Dedifferentiated amniotic fluid mesenchymal stem cell (primary cell): ENCODE measurements around the gene COL7A1.
"Not testable (repeated sequence)": the region's sequence is repeated elsewhere in the genome, so short reads cannot be mapped to it uniquely, and the experiment has no call there.

ENCODE experiments used
- DNase-seq: peaks from one replicate; pipeline ENCODE4 v3.0.0-alpha.2; 2016; ENCODE audit errors: extremely low spot score

Gene COL7A1

GRCh38 chr3:48563382-48563918 is 31.7 kb downstream of the COL7A1 start, which contains the start of gene UCN2:
TSS of gene UCN2 (minus strand) at chr3:48563781. CDS start at chr3:48563124, 657 bp downstream.
- DNase-seq, result no peak

- no peak for DNase-seq
Observed at GRCh38 chr3:48562367-48563095, 32.6 kb downstream of the COL7A1 start.

DNA sequence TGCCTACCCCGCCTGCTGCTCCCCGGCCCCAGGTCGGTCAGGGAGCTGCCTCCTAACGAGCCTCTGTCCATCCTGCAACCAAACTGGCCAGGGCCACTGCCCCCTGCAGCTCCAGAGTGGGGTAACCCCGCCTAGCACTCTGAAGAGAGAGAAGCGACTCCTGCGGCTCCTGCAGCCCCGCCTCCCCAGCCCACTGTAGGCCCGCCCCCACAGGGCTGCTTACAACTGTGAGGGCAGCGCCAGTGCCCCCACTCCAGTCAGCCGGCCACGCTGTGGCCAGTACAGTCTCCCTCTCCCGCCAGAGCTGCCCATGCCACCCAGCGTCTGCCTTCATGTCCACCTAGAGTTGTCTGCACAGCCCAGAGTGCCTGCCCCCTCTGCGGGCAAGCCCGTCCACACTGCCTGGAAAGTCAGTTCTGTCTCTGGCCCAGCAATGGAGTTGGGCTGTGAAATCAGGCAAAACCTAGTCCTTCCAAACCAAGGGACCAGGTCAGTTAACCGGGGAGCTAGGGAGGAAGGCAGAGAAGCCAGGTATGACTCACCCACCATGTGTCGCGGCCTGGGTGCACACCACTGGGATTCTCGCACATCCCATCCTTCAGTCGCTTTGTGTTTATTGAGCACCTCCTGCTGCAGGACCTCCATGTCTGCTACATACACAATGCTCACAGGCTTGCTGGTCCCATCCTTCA is 33.9 kb downstream of the COL7A1 start:
- DNase-seq, result no peak

GRCh38 chr3:48560648-48561018 is 34.5 kb downstream of the COL7A1 start:
- DNase-seq, result no peak

DNA sequence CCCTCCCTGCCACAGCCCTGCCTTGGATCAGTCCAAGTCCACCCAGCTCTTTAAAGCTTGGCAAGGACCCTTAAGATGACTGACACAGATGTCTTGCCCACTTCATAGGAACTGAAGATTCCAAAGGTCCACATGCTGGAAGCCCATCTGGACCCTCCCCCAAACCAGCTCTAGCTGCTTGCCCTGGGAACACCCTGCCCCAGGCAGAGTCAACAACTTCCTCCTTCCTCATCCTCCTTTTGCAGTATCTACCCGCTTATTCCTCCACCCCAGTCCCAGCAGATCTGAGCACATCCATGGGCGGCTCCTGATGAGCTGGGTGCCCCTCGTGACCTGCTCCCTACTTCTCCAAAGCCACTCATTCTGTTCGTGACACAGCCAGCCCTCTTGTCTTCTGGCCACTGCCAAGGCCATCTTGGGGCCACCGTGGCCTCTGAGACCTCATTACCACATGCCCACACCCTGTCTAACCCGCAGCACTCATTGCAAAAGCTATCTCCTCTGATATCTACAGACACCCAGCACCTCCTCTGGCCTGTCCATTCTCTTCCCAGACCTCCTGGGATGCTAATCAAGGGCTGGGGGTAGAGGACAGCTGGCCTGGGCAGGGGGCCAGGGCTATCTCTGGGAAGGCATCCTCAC is 36.5 kb downstream of the COL7A1 start:
- no peak for DNase-seq

- DNase-seq, result peak; percentile 99
Observed at GRCh38 chr3:48556796-48557626, 38.1 kb downstream of the COL7A1 start, which contains the start of gene PFKFB4. TSS of gene PFKFB4 (minus strand) at chr3:48556803. CDS start at chr3:48556777, 26 bp downstream.

GRCh38 chr3:48555949-48556795 is 39.0 kb downstream of the COL7A1 start:
- no peak for DNase-seq

GRCh38 chr3:48555231-48555948 is 39.7 kb downstream of the COL7A1 start:
- no peak for DNase-seq

DNA sequence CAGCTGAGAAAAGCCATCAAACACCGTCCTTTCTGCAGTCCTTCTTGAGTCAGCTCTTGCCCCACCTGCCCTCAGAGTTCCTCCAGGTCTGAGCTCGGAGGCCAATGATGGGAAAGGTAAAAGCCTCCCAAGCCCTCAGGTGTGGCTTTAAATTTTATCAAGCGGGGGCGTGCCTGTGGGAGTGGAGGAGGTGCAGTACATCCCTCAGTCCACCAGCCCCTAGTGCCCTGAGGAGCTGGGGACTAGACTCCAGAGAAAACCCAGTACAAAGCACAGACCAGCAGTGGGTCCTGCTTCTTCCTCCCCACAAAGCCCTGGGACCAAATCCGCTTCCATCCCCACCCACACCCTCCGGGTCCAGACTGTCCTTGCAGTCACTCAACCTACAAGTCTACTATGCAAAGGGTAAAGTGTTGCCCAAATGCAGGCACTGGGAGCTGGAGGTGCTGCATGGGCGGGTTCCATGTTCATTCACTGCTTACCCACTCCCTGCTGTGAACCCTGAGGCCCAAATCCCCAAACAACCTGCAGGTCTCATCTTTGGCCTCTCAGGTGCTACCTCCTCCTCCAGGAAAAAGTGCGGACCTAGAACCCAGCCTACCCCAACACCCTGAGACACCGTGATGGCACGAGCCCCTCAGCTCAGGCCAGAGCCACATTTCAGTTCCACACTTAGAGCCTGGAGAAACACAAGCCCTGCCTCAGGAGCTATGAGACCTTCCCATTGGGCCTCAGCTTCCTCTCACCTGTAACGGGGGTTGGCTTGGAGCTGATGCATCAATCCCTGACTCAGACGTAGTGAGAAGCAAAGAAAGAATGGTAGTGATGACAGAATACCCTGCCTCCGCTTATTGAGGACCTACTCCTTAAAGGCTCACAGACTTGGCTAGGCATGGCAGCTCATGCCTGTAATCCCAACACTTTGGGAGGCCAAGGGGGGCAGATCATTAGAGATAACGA is 41.0 kb downstream of the COL7A1 start:
- no peak for DNase-seq

DNA sequence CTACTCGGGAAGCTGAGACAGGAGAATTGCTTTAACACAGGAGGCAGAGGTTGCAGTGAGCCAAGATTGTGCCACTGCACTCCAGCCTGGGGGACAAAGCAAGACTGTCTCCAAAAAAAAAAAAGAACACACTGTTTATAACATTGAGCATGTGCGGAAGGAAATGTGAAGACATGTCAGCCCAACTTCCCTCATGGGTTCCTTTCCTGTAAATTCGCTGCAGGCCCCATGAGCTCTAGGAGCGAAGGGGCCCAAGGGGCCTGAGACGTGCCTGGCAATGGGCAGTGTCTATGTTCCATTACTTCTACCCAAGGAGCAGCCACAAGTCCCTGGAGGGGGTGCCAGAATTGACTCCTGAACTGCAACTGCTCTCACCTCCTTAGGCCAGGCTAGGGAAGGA is 41.8 kb downstream of the COL7A1 start:
- no peak for DNase-seq

DNA sequence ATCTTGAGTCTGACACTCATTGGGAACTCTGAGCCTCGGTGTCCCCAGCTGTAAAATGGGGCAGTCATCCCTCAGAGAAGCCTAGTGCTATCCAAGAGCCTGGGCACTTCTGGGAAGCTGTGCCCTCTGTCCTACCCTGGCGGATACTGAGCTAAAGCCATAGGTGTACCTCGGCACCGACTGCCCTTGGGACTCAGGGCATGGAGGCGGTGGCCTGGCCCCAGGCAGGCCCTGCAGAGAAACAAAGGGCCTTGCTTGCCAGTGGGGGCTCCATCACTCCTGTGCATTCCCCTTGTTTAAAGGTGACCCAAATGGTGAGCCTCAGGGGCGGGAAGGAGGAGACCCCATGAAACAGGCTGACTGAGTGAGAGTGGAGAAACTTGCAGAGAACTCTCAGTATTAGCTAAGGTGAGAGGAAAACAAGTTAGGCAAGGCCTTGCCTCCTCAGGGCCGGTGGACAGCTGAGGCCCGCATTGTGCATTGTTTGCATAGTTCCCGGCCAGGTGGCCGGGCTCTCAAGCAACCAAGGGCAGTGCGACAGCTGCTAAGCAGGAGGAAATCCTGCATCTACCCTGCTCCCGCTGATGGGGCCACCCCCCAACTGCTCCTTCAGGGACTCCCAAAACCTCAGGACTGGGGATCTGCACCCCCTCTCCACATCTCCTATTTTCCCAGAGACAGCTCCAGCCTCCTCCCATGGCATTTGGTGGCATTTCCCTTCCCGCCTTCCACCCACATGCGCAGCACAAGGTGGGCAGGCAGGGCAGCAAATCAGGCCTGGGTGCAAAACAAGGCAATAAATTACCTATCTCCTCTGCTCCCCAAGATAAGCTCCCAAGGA is 42.8 kb downstream of the COL7A1 start:
- no peak for DNase-seq

DNA sequence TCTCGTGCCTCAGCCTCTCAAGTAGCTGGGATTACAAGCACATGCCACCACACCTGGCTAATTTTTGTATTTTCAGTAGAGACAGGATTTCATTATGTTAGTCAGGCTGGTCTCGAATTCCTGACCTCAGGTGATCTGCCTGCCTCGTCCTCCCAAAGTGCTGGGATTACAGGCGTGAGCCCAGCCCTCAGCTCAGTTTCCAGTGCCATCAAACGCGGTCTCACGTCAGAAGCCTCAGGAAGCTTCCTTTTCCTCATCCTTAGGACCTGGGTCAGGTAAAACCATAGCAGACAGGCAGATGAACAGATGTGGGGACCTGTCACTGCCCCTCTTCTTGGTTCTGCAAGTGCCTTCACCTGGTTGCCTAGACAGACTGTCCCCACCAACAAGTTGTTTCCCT is 43.5 kb downstream of the COL7A1 start:
- not testable (repeated sequence) for DNase-seq

GRCh38 chr3:48548729-48549705 is 46.1 kb downstream of the COL7A1 start:
- peak; percentile 76 for DNase-seq

DNA sequence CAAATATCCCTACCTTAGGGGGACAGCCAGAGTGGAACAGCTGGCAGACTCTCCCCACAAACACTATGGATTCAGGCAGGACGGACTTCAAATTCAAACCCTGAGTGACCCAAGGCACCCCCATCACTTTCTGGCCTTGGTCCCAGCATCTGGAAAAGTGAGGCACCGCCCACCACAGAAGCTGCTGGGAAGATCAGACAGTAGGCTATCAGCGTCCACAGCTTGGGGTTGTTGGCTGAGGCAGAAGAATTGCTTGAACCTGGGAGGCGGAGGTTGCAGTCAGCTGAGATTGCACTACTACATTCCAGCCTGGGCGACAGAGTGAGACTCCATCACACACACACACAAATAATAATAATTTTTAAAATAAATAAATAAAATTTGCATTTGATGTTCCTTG is 47.0 kb downstream of the COL7A1 start:
- DNase-seq, result no peak

DNA sequence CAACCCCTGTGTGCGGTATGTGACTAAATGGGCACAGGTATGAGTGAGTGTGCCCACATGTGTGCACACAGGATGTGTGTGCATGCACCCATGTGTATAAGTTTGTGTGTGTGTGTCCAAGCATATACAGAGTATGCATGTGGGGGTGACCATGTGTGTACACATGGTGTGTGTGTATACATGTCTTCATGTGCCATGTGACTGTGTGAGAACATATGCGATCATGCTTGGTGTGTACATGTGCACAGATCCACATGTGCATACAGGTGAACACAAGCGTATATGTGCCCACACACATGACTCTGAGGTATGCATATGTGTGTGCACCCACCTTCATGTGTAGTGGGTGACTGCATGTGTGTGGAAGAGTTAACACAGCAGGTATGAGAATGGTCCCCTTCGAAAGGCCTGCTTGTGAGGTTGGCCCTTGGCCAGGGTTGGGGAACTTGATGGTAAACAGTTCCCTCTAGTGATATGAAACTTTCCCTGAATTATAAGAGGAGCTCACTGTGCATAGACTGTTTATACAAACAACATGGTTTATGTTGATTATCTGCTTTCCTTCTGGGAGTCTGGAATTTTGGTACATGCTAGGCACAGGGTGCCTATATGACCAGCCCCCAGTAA is 48.8 kb downstream of the COL7A1 start:
- DNase-seq, result no peak

- DNase-seq, result no peak
Observed at GRCh38 chr3:48544141-48544540, 51.0 kb downstream of the COL7A1 start.
